H9 (cell line): ENCODE results near the gene DUSP6. TPM values are rescaled to one million over a fixed set of nuclear protein-coding genes. Genes with fewer than 3 reads are reported as not detected.

Source experiments
- DNase-seq: peaks from one replicate; pipeline ENCODE4 v3.0.0-alpha.2; 2017
- H2AFZ ChIP-seq: one replicate; pipeline ENCODE4 v1.6.1; 2013; ENCODE audit warnings: mild to moderate bottlenecking, low read length, control low read depth, moderate library complexity
- H2AK5ac ChIP-seq: 2 replicates; pipeline ENCODE4 v1.6.1; 2013; ENCODE audit warnings: low read length, control low read depth, mixed read lengths; ENCODE audit not compliant: insufficient read length
- H2BK120ac ChIP-seq: one replicate; pipeline ENCODE4 v1.6.1; 2013; ENCODE audit warnings: low read depth, mild to moderate bottlenecking, low read length, control low read depth, inconsistent platforms; ENCODE audit not compliant: poor library complexity, severe bottlenecking
- H2BK12ac ChIP-seq: 2 replicates; pipeline ENCODE4 v1.6.1; 2013; ENCODE audit warnings: low read length, control low read depth, mixed read lengths, low read depth; ENCODE audit not compliant: insufficient read length
- H2BK15ac ChIP-seq: 2 replicates; pipeline ENCODE4 v1.6.1; 2013; ENCODE audit warnings: low read depth, low read length, control low read depth
- H2BK20ac ChIP-seq: one replicate; pipeline ENCODE4 v1.6.1; 2013; ENCODE audit warnings: low read depth, mild to moderate bottlenecking, low read length, control low read depth, inconsistent platforms; ENCODE audit not compliant: poor library complexity, severe bottlenecking
- H2BK5ac ChIP-seq: 2 replicates; pipeline ENCODE4 v1.6.1; 2013; ENCODE audit warnings: low read length, control low read depth, mixed read lengths; ENCODE audit not compliant: insufficient read length
- H3K14ac ChIP-seq: 2 replicates; pipeline ENCODE4 v1.6.1; 2013; ENCODE audit warnings: low read length, control low read depth; ENCODE audit not compliant: insufficient read depth
- H3K18ac ChIP-seq: 2 replicates; pipeline ENCODE4 v1.6.1; 2013; ENCODE audit warnings: low read depth, mild to moderate bottlenecking, mixed read lengths, low read length, control low read depth; ENCODE audit not compliant: insufficient read length
- H3K23ac ChIP-seq: 2 replicates; pipeline ENCODE4 v1.6.1; 2013; ENCODE audit warnings: low read length, control low read depth, mixed read lengths, low read depth; ENCODE audit not compliant: insufficient read length
- H3K23me2 ChIP-seq: 2 replicates; pipeline ENCODE4 v1.6.1; 2013; ENCODE audit warnings: low read depth, mild to moderate bottlenecking, mixed read lengths, low read length, control low read depth; ENCODE audit not compliant: insufficient read length, poor library complexity, severe bottlenecking
- H3K27ac ChIP-seq: 2 replicates; pipeline ENCODE4 v1.5.1; 2013; ENCODE audit warnings: low read length, control low read depth, mixed read lengths, low read depth; ENCODE audit not compliant: insufficient read length
- H3K27me3 ChIP-seq: 2 replicates; pipeline ENCODE4 v1.6.1; 2013; ENCODE audit warnings: low read length, control low read depth, inconsistent platforms; ENCODE audit not compliant: insufficient read depth
- H3K4ac ChIP-seq: 2 replicates; pipeline ENCODE4 v1.6.1; 2013; ENCODE audit warnings: low read depth, mild to moderate bottlenecking, control low read depth, inconsistent platforms, low read length, moderate library complexity
- H3K4me1 ChIP-seq: 2 replicates; pipeline ENCODE4 v1.6.1; 2013; ENCODE audit warnings: low read length, control low read depth, inconsistent platforms; ENCODE audit not compliant: insufficient read depth
- H3K4me2 ChIP-seq: 2 replicates; pipeline ENCODE4 v1.6.1; 2013; ENCODE audit warnings: low read length, control low read depth, mixed read lengths; ENCODE audit not compliant: insufficient read length, insufficient read depth
- H3K56ac ChIP-seq: 2 replicates; pipeline ENCODE4 v1.6.1; 2013; ENCODE audit warnings: low read depth, mild to moderate bottlenecking, mixed read lengths, low read length, control low read depth; ENCODE audit not compliant: insufficient read length
- H3K79me1 ChIP-seq: 2 replicates; pipeline ENCODE4 v1.6.1; 2013; ENCODE audit warnings: low read depth, mild to moderate bottlenecking, moderate library complexity, low read length, control low read depth, inconsistent platforms; ENCODE audit not compliant: insufficient read depth, poor library complexity, severe bottlenecking
- H3K79me2 ChIP-seq: 2 replicates; pipeline ENCODE4 v1.6.1; 2013; ENCODE audit warnings: low read length, control low read depth, inconsistent platforms; ENCODE audit not compliant: insufficient read depth
- H3K9ac ChIP-seq: 2 replicates; pipeline ENCODE4 v1.6.1; 2013; ENCODE audit warnings: low read length, control low read depth, mixed read lengths; ENCODE audit not compliant: insufficient read length; ENCODE audit errors: extremely low read depth
- H3K9me3 ChIP-seq: one replicate; pipeline ENCODE4 v1.6.1; 2013; ENCODE audit warnings: low read depth, low read length, inconsistent platforms; ENCODE audit not compliant: control insufficient read depth
- H3T11ph ChIP-seq: one replicate; pipeline ENCODE4 v1.6.1; 2013; ENCODE audit warnings: mild to moderate bottlenecking, low read length, control low read depth, inconsistent platforms
- H4K20me1 ChIP-seq: one replicate; pipeline ENCODE4 v1.6.1; 2013; ENCODE audit not compliant: control insufficient read depth, insufficient read length, insufficient read depth
- H4K5ac ChIP-seq: 2 replicates; pipeline ENCODE4 v1.6.1; 2013; ENCODE audit warnings: low read depth, mild to moderate bottlenecking, mixed read lengths, low read length, control low read depth; ENCODE audit not compliant: insufficient read length
- H4K8ac ChIP-seq: replicated peaks from 2 replicates; pipeline ENCODE4 v1.6.1; 2013; ENCODE audit warnings: low read length, control low read depth, mixed read lengths, low read depth; ENCODE audit not compliant: insufficient read length
- H4K91ac ChIP-seq: 2 replicates; pipeline ENCODE4 v1.6.1; 2013; ENCODE audit warnings: low read depth, mild to moderate bottlenecking, moderate library complexity, mixed read lengths, low read length, control low read depth; ENCODE audit not compliant: insufficient read length
- H3K27ac Mint-ChIP-seq, 3 experiments: 2 replicates in 2 of 3; 3 replicates in 1 of 3; pipeline ENCODE4 v1.8.0; 2020 to 2021; ENCODE audit warnings: mixed read lengths in 3 of 3, mild to moderate bottlenecking in 1 of 3, moderate library complexity in 1 of 3
- H3K27me3 Mint-ChIP-seq: 2 replicates; pipeline ENCODE4 v1.8.0; 2021; ENCODE audit warnings: low read depth, mild to moderate bottlenecking, moderate library complexity, mixed read lengths
- H3K36me3 Mint-ChIP-seq, 3 experiments: 2 replicates in 2 of 3; 3 replicates in 1 of 3; pipeline ENCODE4 v1.8.0; 2020 to 2021; ENCODE audit warnings: low read depth in 3 of 3, mixed read lengths in 3 of 3; ENCODE audit not compliant: insufficient read depth in 1 of 3
- H3K4me1 Mint-ChIP-seq, 2 experiments: 2 replicates each; pipeline ENCODE4 v1.8.0; 2020; ENCODE audit warnings: mixed read lengths in 2 of 2
- H3K4me3 Mint-ChIP-seq, 2 experiments: 2 replicates in 1 of 2; 3 replicates in 1 of 2; pipeline ENCODE4 v1.8.0; 2020 to 2021; ENCODE audit warnings: mild to moderate bottlenecking in 2 of 2, mixed read lengths in 2 of 2, moderate library complexity in 1 of 2
- H3K9me3 Mint-ChIP-seq, 2 experiments: 2 replicates in 1 of 2; 3 replicates in 1 of 2; pipeline ENCODE4 v1.8.0; 2020; ENCODE audit warnings: mild to moderate bottlenecking in 2 of 2, mixed read lengths in 2 of 2, moderate library complexity in 1 of 2
- WGBS: extraction: QIAGEN DNeasy Blood & Tissue Kit; methylation state at CpG from one replicate; pipeline ENCODE4 v1.1.7; 2013; ENCODE audit warnings: missing lambda C conversion rate, low lambda C conversion rate, mixed read lengths; ENCODE audit not compliant: insufficient read length; ENCODE audit errors: extremely low coverage; 5-methylcytosine and 5-hydroxymethylcytosine counted together
- total RNA-seq: library from RNA; stranded (reverse); gene quantifications from 2 replicates; pipeline ENCODE4 v1.2.1, GENCODE V29; 2021
- TF ChIP-seq, protein P1 (sequence below): fragments of 200-600 bp; sonication (generic); conservative IDR thresholded peaks from 3 replicates; pipeline ENCODE4 v1.8.0; 2021; ENCODE audit warnings: antibody characterized with exemption, mild to moderate bottlenecking

DUSP6 gene
- total RNA-seq, 1 experiment from 2014 or later: 35.3 TPM

DNA sequence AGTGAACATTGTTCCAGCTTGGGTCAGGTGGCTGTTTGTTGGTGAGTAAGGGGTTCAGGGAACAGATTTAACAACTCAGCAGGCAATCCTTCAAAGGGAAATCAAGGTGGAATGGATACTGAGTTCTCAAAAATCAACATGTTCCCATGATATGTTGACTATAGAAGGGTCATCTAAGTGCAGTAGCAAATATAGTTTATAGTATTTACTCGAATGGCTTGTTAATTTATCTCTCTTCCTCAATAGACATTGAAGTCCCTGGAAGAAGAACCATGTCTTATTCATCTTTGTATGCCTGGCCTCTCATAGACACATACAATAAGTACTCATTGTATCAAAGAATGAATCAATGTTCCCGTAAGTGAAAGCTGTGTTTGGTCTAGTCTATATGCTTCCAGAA, 24.5 kb upstream of the DUSP6 start:
- Histone ChIP-seq H4K5ac (no peak overlapping the region), H3K23me2 (no peaks in the 10 kb centered on the region), H3K4me2 (no peak overlapping the region), H4K91ac (no peak overlapping the region), H2BK20ac (no peak overlapping the region), H2BK12ac (no peak overlapping the region), H2BK120ac (no peak overlapping the region), H3K27ac (no peak overlapping the region), H3K79me2 (no peaks in the 10 kb centered on the region), H3T11ph (no peak overlapping the region), H3K4ac (no peak overlapping the region), H3K14ac (no peak overlapping the region), H3K9ac (no peak overlapping the region), H2BK15ac (no peak overlapping the region), H3K23ac (no peak overlapping the region), H3K18ac (no peak overlapping the region), H2AFZ (no peak overlapping the region), H4K20me1 (no peaks in the 10 kb centered on the region), H3K9me3 (no peaks in the 10 kb centered on the region), H3K27me3 (no peaks in the 10 kb centered on the region), H3K56ac (no peak overlapping the region), H4K8ac (no peak overlapping the region), H2AK5ac (no peak overlapping the region), H3K79me1 (no peaks in the 10 kb centered on the region), H2BK5ac (no peak overlapping the region), H3K4me1 (peaks cover 7% of the 10 kb centered on the region; the same call in 1 of the 2 replicates)
- Mint-ChIP-seq H3K4me3 (no peak overlapping the region), H3K27ac (no peak overlapping the region), H3K27me3 (no peaks in the 10 kb centered on the region; the same call in 1 of the 2 replicates), H3K36me3 (peaks cover 0 to 7% (median 0%) of the 10 kb centered on the region in 3 experiments; a peak in 2 of 7 replicates), H3K9me3 (peaks cover 0 to 2% of the 10 kb centered on the region in 2 experiments; a peak in 2 of 5 replicates), H3K4me1 (peaks cover 17 to 19% of the 10 kb centered on the region in 2 experiments)
- no CpG with 5 or more reads among the region's 2 CpGs for WGBS
- no peak for DNase-seq
- TF ChIP-seq, protein P1, sequence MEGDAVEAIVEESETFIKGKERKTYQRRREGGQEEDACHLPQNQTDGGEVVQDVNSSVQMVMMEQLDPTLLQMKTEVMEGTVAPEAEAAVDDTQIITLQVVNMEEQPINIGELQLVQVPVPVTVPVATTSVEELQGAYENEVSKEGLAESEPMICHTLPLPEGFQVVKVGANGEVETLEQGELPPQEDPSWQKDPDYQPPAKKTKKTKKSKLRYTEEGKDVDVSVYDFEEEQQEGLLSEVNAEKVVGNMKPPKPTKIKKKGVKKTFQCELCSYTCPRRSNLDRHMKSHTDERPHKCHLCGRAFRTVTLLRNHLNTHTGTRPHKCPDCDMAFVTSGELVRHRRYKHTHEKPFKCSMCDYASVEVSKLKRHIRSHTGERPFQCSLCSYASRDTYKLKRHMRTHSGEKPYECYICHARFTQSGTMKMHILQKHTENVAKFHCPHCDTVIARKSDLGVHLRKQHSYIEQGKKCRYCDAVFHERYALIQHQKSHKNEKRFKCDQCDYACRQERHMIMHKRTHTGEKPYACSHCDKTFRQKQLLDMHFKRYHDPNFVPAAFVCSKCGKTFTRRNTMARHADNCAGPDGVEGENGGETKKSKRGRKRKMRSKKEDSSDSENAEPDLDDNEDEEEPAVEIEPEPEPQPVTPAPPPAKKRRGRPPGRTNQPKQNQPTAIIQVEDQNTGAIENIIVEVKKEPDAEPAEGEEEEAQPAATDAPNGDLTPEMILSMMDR: no peak
